HG03342 (cell line): Measurements from ENCODE around the gene SYDE1.
A peak's percentile ranks its signal among the peaks of the same experiment; 100 is the strongest.

ENCODE experiments used
- ATAC-seq: cut with Tn5 transposase; IDR thresholded peaks from one replicate; pipeline ENCODE4 v1.9.1; 2021; ENCODE audit warnings: mild to moderate bottlenecking, moderate library complexity; ENCODE audit not compliant: unreplicated experiment

SYDE1 gene

GRCh38 chr19:15125232-15126067, 18.2 kb downstream of the SYDE1 start:
- ATAC-seq = peak; percentile 89

GRCh38 chr19:15126131-15126910, 19.1 kb downstream of the SYDE1 start:
- no peak for ATAC-seq

DNA sequence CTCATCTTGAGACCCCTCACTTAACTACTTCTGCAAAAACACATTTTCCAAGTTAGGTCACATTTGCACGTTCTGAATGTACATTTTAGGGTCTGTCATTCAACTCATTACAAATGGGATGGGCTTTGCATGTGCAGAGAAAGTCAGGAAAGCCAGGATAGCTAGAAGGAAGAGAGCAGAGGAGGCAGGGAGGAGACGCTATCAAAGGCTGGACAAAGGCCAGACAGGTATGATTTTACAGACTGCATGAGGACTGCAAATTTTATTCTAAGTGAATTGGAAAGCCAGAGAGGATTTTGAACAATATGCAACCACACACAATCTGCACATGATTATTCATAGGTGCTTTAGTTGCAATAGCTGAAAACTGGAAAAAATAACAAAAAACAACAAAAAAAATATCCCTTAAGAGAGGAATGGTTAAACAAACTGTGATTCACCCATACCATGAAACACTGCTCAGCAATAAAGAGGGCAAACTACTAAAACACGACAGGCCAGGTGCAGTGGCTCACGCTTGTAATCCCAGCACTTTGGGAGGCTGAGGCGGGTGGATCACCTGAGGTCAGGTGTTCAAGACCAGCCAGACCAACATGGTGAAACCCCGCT, 21.1 kb downstream of the SYDE1 start:
- no peak for ATAC-seq

GRCh38 chr19:15129856-15130585, 22.8 kb downstream of the SYDE1 start:
- ATAC-seq = no peak

GRCh38 chr19:15136234-15136954, 29.2 kb downstream of the SYDE1 start:
- no peak for ATAC-seq

DNA sequence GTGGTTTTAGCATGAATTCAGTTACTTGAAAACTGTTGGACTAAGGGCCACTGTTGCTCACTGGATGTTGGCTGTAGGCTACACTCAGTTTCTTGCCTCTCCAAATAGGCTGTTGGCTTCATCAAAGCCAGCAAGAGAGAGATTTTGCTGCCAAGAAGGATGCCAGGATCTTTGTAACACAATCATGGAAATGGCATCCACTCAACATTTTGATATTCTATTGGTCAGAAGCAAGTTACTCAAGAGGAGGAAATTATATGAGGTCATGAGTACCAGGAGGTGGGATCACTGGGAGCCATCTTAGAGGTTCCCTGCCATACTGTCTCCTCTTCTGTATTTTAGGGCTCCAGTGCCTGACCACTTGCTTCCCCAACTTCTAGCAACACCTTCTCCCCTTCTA, 30.6 kb downstream of the SYDE1 start:
- no peak for ATAC-seq

GRCh38 chr19:15138427-15138826, 31.2 kb downstream of the SYDE1 start:
- ATAC-seq = no peak

GRCh38 chr19:15141143-15141542, 33.9 kb downstream of the SYDE1 start:
- ATAC-seq = no peak

GRCh38 chr19:15142313-15142712, 35.1 kb downstream of the SYDE1 start:
- ATAC-seq = no peak

- ATAC-seq = no peak
Observed at GRCh38 chr19:15144046-15144646, 36.9 kb downstream of the SYDE1 start.

DNA sequence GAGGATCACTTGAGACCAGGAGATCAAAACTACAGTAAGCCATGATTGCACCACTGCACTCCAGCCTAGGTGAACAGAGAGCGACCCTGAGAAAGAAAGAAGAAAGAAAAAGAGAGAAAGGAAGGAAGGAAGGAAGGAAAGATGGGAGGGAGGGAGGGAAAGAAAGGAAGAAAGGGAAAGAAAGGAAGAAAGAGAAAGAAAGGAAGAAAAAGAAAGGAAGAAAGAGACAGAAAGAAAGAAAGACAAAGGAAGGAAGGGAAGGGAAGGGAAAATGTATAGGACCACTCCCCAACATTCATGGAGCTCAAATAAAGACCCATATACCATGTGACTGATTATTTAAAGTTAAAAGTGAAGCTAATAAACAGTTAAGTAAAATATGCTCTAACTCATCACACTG, 39.9 kb downstream of the SYDE1 start:
- ATAC-seq = no peak

DNA sequence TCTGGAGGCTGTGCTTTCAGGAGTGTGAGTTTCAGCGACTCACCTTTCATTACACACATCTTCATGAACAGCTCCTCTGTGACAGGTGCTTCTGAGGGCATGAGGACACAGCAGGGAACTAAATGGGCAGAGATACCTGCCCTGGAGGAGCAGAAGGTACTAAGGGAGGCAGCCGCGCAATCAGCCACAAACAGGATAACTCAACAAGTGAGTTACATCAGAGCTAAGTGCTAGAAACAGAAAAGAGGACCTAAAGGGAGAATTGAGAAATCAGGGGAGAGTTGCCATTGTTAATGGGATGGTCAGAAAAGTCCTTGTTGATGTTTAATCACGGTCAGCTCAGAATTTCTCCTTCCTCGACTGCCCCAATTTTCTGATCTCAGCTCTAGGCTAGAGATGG, 42.5 kb downstream of the SYDE1 start:
- ATAC-seq = no peak

DNA sequence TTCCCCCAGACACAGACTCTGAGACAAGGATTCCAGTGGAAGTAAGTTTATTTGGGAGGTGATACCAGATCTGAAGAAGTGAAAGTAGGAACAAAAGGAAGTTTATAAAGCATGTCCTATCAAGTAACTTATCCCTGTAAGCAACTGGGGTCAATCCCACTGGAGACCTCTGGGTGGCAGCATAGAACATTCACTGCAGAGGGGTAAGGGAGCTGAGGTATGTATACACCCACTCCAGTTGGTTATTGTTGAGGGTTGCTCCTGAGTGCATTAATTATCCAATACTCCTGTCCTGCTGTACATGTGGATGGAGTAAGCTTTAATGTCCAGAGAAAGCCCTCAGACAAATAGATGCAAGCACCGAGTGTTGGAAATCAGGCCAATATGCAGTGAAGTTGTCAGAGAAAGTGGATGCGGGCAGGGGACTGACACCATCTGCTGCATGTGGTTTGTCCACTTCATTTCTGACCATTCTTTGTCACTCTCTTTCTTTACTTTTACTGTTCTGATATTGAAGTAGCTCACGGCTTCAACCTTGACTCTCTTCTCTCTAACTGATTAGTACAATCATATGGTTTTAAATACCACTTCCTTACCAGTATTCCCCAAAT, 46.9 kb downstream of the SYDE1 start:
- no peak for ATAC-seq

DNA sequence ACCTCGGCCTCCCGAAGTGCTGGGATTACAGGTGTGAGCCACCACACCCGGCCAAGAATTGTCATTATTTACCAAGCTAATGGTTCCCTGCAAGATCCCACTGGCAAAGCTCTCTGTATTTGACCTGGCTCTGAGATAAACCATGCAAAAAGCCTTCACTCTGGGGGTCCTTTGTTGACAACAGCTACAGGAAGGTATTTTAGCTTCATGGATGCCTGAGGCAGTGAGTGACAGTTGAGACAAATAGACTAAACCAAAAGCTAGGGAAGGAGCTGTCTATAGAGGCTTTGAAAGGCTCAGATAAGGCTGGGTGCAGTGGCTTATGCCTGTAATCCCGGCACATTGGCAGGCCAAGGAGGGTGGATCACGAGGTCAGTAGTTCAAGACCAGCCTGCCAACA, 48.1 kb downstream of the SYDE1 start:
- ATAC-seq = no peak

DNA sequence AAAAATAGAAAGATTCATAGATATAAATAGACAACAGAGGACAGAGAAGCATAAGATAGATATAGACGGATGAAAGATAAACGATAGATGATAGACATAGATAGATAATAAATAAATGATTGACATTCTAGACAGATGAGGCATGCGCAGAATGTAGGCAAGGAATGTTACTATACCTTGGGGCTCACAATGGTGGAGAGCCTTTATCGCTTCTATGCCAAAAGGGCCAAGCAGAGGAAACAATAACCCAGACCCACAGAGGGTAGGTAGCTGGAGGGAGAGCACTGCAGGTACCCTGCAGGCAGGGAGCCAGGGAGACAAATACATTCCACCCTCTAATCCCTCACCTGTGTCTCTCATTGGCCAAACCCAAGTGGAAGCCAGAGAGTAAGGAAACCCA, 49.2 kb downstream of the SYDE1 start:
- ATAC-seq = no peak

DNA sequence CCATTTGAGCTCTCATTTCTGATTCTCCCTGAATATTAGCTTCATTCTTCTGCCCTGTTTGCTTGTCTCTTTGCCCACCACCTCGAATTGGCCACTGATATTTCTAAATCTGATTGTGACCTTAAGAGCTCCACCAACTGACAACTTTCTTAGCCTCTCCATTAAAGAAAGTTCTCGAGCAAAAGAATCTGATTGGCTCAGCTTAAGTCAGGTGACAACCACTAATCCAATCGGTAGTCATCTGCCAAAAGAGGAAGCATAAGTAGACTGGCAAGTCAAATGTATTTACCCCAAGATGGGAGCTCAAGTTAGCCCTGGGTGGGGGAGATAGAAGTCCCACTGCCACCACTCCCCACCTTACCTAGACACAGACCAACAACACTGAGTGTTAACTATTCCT, 52.0 kb downstream of the SYDE1 start:
- ATAC-seq = no peak

DNA sequence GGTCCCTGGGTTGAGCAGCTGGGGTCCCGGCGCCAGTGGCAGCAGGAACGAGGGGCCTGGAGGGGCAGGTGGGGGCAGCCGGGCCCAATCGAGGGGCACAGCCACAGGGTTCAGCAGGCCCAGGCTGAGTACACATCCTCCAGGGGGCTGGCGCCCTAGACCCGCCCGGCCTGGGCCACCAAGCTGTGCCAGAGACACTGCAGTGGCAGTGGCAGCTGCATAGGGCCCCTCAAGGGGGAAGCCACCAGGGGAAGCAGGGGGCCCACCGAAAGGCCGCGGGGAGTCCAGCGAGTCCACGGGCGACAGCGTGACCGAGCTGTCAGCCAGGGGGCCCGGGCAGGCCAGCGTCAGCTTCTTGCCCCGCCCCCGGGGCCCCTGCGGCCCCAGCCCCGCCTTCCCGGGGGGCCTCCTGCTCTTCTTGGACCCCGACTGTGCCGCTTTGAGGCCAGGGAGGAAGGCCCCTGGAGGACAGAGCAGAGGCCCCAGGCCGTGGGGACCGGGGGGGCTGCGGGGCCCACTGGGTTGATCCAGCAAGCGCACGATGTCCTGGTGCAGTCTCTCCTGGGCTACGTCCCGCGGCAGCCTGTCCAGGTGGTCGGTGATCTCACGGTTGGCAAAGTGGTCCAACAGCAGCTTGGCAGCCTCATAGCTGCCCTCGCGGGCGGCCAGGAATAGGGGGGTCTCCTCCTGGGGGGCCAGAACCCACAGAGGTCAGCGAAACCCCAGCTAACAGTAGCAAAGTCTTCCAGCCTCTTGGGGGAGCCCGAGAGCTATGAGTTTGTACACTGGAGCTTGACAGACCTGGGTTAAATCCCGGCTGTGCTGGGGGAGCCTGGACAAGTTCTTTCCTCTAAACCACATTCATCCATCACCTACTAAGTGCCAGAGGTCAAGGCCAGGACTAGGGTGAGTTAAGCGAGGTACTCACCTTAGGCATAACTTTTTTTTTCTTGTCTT, 54.1 kb downstream of the SYDE1 start:
- no peak for ATAC-seq
